WERI-Rb-1 (cell line): ENCODE results near the gene PIGO.
A peak's percentile ranks its signal among the peaks of the same experiment; 100 is the strongest.

Experiments
- DNase-seq: peaks from one replicate; pipeline ENCODE4 v3.0.0-alpha.2; 2020
- H3K27ac ChIP-seq: fragments of 250-450 bp; sonication (Bioruptor Pico); 2 replicates; pipeline ENCODE4 v1.5.1; 2020; ENCODE audit warnings: mild to moderate bottlenecking, moderate library complexity
- H3K27me3 ChIP-seq: fragments of 250-450 bp; sonication (Bioruptor Pico); 2 replicates; pipeline ENCODE4 v1.5.1; 2021; ENCODE audit warnings: mild to moderate bottlenecking, low read depth, moderate library complexity; ENCODE audit not compliant: insufficient read depth, severe bottlenecking
- H3K36me3 ChIP-seq: fragments of 250-450 bp; sonication (Bioruptor Pico); 2 replicates; pipeline ENCODE4 v1.5.1; 2020; ENCODE audit warnings: mild to moderate bottlenecking, moderate library complexity
- H3K4me3 ChIP-seq: 2 replicates; pipeline ENCODE4 v1.5.1; 2011; ENCODE audit warnings: low read depth, mild to moderate bottlenecking, control low read depth, low read length
- H3K9me3 ChIP-seq: fragments of 250-450 bp; sonication (Bioruptor Pico); 2 replicates; pipeline ENCODE4 v1.5.1; 2021; ENCODE audit warnings: mild to moderate bottlenecking, moderate library complexity; ENCODE audit not compliant: severe bottlenecking
- CTCF ChIP-seq: IDR thresholded peaks from 2 replicates; pipeline ENCODE4 v1.5.1; 2011; ENCODE audit warnings: low read depth, mild to moderate bottlenecking, control low read depth, inconsistent platforms, low read length

The PIGO gene

GRCh38 chr9:35096035-35096849, at the start of gene PIGO:
TSS of gene PIGO (minus strand) at chr9:35096591. CDS start at chr9:35095565, 1,026 bp downstream.
- peak; percentile 92 for DNase-seq
- H3K36me3 ChIP-seq, result peaks cover 30% of the 10 kb centered on the region

GRCh38 chr9:35142037-35142436, 45.6 kb upstream of the PIGO start:
- Histone ChIP-seq H3K27me3 (no peaks in the 10 kb centered on the region), H3K4me3 (no peak overlapping the region), H3K9me3 (peaks cover 32% of the 10 kb centered on the region), H3K27ac (no peak overlapping the region), H3K36me3 (no peaks in the 10 kb centered on the region)
- no peak for DNase-seq
- TF ChIP-seq CTCF, result no peak

More at GRCh38 chr9:35096035-35096849, at the start of gene PIGO:
- peak; percentile 94 for TF ChIP-seq CTCF
- peak within 1 kb of the TSS; percentile 67 for H3K4me3 ChIP-seq
- no peaks in the 10 kb centered on the region for H3K27me3 ChIP-seq
- peak within 1 kb of the TSS; percentile 97 for H3K27ac ChIP-seq
- H3K9me3 ChIP-seq, result no peaks in the 10 kb centered on the region

- Histone ChIP-seq H3K36me3 (no peaks in the 10 kb centered on the region), H3K4me3 (no peak overlapping the region), H3K9me3 (peaks cover 32% of the 10 kb centered on the region), H3K27me3 (no peaks in the 10 kb centered on the region), H3K27ac (no peak overlapping the region)
- DNase-seq, result no peak
- no peak for TF ChIP-seq CTCF
These were observed 43.7 kb upstream of the PIGO start for GRCh38 chr9:35140093-35140492.

- H3K4me3 ChIP-seq, result no peak overlapping the region
- no peak overlapping the region for H3K27ac ChIP-seq
- H3K9me3 ChIP-seq, result peaks cover 14% of the 10 kb centered on the region
- H3K27me3 ChIP-seq, result no peaks in the 10 kb centered on the region
- no peaks in the 10 kb centered on the region for H3K36me3 ChIP-seq
- no peak for DNase-seq
- TF ChIP-seq CTCF, result no peak
These were observed 40.5 kb upstream of the PIGO start for GRCh38 chr9:35136866-35137265.

- Histone ChIP-seq H3K27me3 (no peaks in the 10 kb centered on the region), H3K27ac (no peak overlapping the region), H3K9me3 (peaks cover 8% of the 10 kb centered on the region), H3K4me3 (no peak overlapping the region), H3K36me3 (no peaks in the 10 kb centered on the region)
- DNase-seq, result no peak
- TF ChIP-seq CTCF, result no peak
These were observed 39.6 kb upstream of the PIGO start for GRCh38 chr9:35135988-35136387.
